CD1c-positive myeloid dendritic cell (primary cell): ENCODE measurements around the gene ZNF165.
"Not testable (repeated sequence)": the region's sequence is repeated elsewhere in the genome, so short reads cannot be mapped to it uniquely, and the experiment has no call there.

Source experiments
- DNase-seq: peaks from one replicate; pipeline ENCODE4 v3.0.0-alpha.2; 2016; ENCODE audit errors: extremely low spot score

ZNF165 gene

DNA sequence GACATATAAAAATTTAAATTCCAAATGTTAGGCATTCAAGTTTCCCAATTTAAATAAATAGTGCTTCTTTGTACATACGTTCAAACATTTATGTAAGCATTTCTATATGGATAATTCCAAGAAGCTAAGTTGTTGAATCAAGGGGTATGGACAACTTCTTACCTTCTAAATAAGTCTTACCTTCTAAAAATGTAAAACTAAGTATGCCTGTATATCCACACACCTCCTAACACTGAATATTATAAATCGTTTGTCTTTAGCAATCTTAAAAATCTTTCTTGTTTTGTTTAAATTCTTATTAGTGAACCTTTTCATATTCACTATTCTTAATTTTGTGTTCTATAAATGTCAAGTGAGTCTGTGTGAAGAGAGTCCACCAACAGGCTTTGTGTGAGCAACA is 41.5 kb downstream of the ZNF165 start:
- DNase-seq, result no peak

DNA sequence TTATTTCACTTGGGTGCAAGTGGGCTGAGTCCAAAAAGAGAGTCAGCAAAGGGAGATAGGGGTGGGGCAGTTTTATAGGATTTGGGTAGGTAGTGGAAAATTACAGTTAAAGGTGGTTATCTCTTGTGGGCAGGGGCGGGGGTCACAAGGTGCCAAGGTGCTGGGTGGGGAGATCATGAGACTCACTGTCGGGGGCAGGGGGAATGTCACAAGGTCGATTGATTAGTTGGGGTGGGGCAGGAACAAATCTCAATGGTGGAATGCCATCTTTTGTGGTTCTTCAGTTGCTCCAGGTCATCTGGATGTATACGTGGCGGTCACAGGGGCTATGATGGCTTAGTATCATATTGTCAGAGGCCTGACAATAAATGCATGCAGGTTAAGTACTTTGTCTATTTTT is 41.9 kb downstream of the ZNF165 start:
- not testable (repeated sequence) for DNase-seq

DNA sequence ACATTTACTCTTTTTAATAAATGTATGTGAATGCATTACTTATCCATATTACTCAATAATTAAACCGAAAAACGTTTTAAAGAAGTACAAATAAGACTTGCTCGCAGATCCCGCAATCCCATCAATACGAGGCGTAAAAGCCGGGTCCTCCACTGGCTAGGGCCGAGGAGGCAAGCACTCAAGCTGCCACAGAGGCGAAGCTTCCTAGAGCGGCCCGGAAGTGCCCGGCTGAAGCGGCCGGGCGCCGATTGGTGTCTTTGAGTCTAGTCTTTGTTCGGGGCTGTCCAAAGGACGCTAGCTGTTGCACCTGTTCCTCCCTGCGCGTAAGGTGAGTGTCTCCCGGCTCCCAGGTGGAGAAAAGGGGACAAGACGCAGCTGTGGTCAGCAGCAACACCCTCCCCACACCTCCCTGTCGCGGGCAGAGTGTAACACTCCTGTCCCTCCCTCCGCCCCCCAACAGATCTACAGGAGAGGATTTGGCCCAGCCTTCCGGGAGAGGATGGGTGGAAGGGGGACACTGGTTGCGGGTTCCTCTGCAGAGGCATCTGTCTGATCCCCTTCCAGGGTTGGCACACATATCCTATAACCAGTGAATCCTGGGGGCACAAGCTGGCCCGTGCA is 44.1 kb downstream of the ZNF165 start, which contains the start of gene ZSCAN16:
TSS of gene ZSCAN16 (plus strand) at position 260 of the 621 bp plus-strand sequence. CDS start 835 bp downstream, outside the sequence.
- DNase-seq, result peak; percentile 82

DNA sequence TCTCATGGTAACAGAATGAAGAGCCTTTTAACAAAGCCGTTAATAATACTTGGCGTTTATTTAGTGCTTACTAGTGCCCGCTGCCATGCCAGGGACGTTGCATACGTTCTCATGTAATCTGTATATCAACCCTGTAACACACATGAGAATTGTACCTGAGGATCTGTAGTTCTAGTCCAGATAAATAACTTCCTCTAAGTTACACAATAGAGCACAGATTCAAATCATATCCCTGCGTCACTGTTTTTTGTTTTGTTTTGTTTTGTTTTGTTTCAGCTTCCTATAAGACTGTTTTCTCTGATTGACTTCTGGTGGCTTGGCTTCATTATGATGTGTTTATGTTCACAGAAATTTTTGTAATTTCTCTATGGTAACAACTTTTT is 44.6 kb downstream of the ZNF165 start:
- DNase-seq, result peak; percentile 45

DNA sequence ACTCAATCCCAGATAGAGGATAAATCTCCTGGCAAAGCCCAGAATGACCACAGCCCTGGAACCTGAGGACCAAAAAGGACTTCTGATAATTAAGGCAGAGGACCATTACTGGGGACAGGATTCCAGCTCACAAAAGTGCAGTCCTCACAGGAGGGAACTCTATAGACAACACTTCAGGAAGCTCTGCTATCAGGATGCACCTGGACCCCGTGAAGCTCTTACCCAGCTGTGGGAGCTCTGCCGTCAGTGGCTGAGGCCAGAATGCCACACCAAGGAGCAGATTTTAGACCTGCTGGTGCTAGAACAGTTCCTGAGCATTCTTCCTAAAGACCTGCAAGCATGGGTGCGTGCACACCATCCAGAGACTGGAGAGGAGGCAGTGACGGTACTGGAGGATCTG is 45.0 kb downstream of the ZNF165 start:
- DNase-seq, result no peak

DNA sequence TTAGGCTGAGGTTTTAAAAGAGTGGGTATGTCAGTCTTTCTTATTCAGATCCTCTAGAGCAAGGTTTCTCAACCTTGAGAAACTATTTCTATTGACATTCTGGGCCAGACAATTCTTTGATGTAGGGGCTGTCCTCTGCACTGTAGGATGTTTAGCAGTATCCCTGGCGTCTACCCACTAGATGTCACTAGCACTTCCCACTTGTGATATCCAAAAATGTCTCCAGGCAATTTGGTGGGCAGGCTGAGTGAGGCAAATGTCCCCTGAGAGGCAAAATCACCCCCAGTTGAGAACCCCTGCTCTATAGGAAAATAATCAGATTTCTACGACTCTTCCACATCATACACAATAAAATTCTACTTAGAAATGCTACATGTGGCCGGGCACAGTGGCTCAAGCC is 53.6 kb downstream of the ZNF165 start:
- peak; percentile 17 for DNase-seq

DNA sequence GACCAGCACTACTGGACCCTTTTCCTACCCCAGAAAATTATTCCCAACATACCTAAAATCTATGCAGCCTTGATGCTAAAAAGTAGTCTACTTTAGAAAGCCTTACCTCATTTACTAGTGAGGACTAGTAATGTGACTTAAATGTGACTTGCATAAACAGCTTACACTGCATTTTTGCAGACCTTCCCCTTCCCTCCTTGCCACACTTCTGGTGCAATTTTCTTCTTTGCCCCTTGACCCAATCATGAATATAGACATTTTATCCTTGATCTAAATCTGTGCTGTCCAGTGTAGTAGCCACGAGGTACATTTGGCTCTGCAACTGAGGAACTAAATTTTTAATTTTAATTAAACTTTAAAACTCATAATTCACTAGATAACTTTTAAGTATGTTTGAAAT is 54.3 kb downstream of the ZNF165 start:
- peak; percentile 35 for DNase-seq

DNA sequence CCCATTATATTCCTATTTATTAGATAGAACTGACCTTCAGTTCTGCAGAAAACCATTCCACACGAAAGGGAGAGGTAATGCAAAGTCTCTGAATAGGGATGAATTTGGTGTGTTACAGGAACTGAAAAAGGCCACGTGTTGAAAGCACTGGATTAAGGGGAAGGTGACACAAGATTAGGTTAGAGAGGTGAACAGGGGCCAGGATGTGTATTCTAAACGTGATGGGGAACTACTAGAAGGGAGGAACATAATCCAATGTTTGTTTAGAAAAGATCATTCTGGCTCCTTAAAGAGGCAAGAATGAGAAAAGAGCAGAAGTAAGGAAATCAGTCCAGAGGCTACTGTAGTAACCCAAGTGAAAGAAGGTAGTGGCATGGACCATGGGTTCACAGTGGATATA is 55.0 kb downstream of the ZNF165 start:
- DNase-seq, result peak; percentile 45

DNA sequence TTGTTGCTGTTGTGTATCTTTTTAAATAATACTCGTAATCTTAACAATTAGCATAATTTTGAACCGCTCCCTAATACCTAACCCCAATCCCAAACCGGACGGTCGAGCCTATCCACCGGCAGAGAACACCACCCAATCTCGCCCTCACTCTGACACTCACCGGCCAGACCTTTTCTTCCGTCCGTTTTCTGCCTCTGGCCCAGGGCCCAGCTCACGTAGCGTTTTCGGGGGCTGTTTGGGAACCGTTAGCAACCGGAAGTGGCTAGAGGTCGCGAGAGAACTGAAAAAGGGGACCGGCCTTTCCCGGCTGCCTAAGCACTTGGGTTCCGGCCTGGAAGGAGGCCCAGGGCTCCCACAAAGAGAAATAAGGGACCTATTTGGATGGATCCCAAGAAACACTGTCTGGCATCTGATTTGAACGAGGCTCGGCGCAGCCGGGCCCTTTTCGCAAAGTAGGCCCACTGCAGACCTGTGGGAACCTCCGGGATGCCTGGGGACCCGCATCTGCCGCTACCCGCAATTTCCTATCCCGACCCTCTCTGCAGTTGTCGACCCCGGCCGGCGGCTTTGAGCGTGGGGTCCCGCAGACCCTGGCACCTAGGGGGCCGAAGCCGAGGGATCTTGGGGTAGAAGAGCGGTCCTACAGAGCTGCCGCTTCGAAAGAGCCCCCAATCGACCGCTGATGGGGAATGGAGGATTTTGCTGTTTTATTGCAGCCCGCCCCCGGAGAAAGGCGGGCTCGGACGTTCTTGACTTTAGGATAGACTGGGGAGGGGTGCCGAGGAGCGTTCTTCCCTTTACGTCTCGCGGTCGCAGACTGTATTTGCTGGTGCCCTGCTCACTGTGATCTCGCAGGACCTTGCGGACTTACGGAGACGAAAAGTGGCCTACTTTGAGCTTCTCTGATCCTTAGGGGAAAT is 56.5 kb downstream of the ZNF165 start:
- peak; percentile 92 for DNase-seq

DNA sequence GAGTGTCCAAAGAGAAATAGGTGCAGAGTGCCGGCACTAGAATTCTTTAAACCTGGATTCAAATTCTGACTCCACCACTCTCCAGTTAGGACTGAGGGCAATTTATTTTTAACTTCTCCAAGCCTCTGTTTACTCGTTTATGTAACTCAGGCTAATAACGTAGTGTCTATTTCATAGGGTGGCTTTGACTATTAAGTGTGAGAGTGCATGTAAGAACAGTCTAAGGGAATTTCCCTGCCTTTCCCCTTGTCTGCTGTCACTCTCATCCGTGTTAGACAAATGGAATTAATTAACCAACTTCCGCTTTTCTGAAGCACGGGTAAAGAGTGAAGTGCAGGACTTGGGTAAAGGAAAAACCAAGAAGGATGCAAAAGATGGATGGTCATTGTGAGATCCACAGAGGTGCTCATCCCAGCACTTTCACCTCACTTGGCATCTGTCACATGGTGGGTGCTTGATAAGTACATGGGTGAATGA is 57.2 kb downstream of the ZNF165 start:
- DNase-seq, result peak; percentile 64
